Type B pancreatic cell (in vitro differentiated cells): Measurements from ENCODE around the gene SYNE3. TPM values are rescaled to one million over a fixed set of nuclear protein-coding genes. Genes with fewer than 3 reads are reported as not detected.

ENCODE experiments used
- DNase-seq: peaks from one replicate; pipeline ENCODE4 v3.0.0; 2021; ENCODE audit warnings: mixed read lengths; ENCODE audit not compliant: unreplicated experiment; ENCODE audit errors: extremely low spot score
- H3K27ac Mint-ChIP-seq: 2 replicates; pipeline ENCODE4 v1.8.0; 2021; ENCODE audit warnings: mild to moderate bottlenecking, mixed read lengths
- H3K27me3 Mint-ChIP-seq: 2 replicates; pipeline ENCODE4 v1.8.0; 2021; ENCODE audit warnings: mixed read lengths
- H3K36me3 Mint-ChIP-seq: 2 replicates; pipeline ENCODE4 v1.8.0; 2021; ENCODE audit warnings: mixed read lengths
- H3K4me1 Mint-ChIP-seq: one replicate; pipeline ENCODE4 v1.8.0; 2021; ENCODE audit warnings: mixed read lengths; ENCODE audit not compliant: unreplicated experiment
- H3K4me3 Mint-ChIP-seq: 2 replicates; pipeline ENCODE4 v1.8.0; 2021; ENCODE audit warnings: mild to moderate bottlenecking, mixed read lengths
- H3K9me3 Mint-ChIP-seq: 2 replicates; pipeline ENCODE4 v1.8.0; 2021; ENCODE audit warnings: mixed read lengths
- total RNA-seq: library from RNA; stranded (reverse); gene quantifications from 2 replicates; pipeline ENCODE4 v1.2.1, GENCODE V29; 2021; ENCODE audit warnings: low replicate concordance
- TF ChIP-seq, protein P1 (sequence below): fragments of 200-600 bp; sonication (generic); conservative IDR thresholded peaks from 2 replicates; pipeline ENCODE4 v1.5.0; 2021; ENCODE audit warnings: antibody characterized with exemption, mild to moderate bottlenecking

SYNE3 gene
- total RNA-seq, 1 donor from 2014 or later, result 0.65 TPM

DNA sequence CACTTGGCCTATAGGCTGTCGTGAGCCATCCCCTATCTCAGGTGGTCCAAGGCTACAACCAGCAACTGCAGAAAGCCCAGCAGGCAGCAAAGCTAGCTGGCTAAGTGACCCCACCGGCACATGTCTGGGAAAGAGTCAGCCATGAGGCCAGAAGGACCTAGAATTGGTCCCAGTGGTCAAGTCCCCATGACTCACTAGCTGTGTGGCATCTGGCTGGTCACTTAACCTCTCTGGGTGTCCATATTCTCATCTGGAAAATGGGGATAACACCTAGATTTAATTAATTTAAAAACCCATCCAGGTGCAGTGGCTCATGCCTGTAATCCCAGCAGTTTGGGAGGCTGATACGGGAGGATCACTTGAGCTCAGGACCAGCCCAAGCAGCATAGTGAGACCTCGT lies 37.6 kb downstream of the SYNE3 start:
- H3K4me1 Mint-ChIP-seq, result peaks cover 8% of the 10 kb centered on the region
- no peak overlapping the region for H3K4me3 Mint-ChIP-seq
- no peak overlapping the region for H3K27ac Mint-ChIP-seq
- peaks cover 7% of the 10 kb centered on the region for H3K27me3 Mint-ChIP-seq
- no peaks in the 10 kb centered on the region for H3K9me3 Mint-ChIP-seq
- no peaks in the 10 kb centered on the region for H3K36me3 Mint-ChIP-seq
- TF ChIP-seq, protein P1, sequence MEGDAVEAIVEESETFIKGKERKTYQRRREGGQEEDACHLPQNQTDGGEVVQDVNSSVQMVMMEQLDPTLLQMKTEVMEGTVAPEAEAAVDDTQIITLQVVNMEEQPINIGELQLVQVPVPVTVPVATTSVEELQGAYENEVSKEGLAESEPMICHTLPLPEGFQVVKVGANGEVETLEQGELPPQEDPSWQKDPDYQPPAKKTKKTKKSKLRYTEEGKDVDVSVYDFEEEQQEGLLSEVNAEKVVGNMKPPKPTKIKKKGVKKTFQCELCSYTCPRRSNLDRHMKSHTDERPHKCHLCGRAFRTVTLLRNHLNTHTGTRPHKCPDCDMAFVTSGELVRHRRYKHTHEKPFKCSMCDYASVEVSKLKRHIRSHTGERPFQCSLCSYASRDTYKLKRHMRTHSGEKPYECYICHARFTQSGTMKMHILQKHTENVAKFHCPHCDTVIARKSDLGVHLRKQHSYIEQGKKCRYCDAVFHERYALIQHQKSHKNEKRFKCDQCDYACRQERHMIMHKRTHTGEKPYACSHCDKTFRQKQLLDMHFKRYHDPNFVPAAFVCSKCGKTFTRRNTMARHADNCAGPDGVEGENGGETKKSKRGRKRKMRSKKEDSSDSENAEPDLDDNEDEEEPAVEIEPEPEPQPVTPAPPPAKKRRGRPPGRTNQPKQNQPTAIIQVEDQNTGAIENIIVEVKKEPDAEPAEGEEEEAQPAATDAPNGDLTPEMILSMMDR, result no peak
- no peak for DNase-seq

- Mint-ChIP-seq H3K4me3 (no peak overlapping the region), H3K4me1 (peaks cover 6% of the 10 kb centered on the region), H3K27ac (no peak overlapping the region), H3K27me3 (peaks cover 7% of the 10 kb centered on the region), H3K9me3 (no peaks in the 10 kb centered on the region), H3K36me3 (no peaks in the 10 kb centered on the region)
- TF ChIP-seq, protein P1, result no peak
- DNase-seq, result no peak
These were observed 38.1 kb downstream of the SYNE3 start for GRCh38 chr14:95478309-95478708.

DNA sequence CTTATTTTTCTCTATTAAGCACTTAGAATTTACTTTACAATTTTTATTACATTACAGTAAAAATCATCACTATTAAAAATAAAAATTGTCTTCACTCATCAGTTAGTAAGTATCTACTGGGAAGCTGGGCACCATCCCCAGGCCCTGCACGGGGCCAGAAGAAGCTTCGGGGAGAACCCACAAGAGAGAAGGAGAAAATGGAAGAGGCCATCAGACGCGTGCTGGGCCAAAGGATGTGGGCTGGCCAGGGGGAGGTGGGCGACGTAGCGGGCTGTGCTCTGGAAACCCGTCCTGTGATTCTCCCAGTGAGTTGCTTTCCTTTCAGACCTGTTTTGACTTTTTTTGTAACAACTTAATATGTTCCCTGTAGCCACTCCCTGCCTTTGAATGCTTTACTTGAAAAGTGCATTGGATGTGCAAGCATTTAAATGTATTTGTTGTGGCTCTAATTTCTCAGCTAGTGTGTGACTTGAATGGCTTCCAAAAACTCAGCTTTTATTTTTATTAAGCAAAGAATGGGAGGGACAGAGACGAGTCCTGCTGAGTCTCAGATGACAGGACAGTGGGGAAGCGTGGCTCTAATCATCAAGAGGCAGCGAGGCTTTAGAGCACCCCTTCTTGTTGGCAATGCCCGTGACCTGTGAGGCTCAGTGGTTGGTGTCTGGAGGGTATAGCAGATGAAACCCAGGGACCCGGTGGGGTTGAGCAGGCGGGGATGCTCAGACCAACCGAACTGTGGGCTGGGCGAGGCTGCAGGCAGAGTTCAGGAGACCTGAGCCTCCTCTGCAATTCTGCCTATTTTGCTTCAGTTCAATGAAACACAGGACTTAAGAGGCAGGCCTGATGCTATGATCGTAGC lies 38.8 kb downstream of the SYNE3 start:
- no peak overlapping the region for H3K4me3 Mint-ChIP-seq
- H3K27me3 Mint-ChIP-seq, result peaks cover 7% of the 10 kb centered on the region
- no peaks in the 10 kb centered on the region for H3K36me3 Mint-ChIP-seq
- H3K4me1 Mint-ChIP-seq, result peaks cover 3% of the 10 kb centered on the region
- DNase-seq, result no peak
- H3K27ac Mint-ChIP-seq, result no peak overlapping the region
- TF ChIP-seq, protein P1, result no peak
- no peaks in the 10 kb centered on the region for H3K9me3 Mint-ChIP-seq

DNA sequence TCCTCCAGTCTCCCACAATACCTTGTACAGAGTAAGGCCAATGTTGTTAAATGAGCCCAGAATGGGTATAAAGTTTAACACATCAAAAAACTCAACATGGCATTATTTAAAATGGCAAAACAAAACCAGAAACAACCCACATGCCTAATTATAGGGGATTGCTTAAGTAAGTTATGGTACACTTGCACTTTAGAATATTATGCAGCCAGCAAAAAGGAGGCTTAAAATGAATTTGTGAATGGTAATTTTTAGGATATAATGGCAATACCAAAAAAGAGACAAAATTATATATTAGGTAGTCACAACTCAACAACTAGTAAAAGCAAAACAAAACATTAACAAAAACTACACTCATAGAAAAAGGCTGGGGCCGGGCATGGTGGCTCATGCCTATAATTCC lies 39.7 kb downstream of the SYNE3 start:
- Mint-ChIP-seq H3K4me1 (peaks cover 3% of the 10 kb centered on the region), H3K27me3 (peaks cover 11% of the 10 kb centered on the region), H3K36me3 (no peaks in the 10 kb centered on the region), H3K27ac (no peak overlapping the region), H3K4me3 (no peak overlapping the region), H3K9me3 (no peaks in the 10 kb centered on the region)
- TF ChIP-seq, protein P1, result no peak
- DNase-seq, result no peak

DNA sequence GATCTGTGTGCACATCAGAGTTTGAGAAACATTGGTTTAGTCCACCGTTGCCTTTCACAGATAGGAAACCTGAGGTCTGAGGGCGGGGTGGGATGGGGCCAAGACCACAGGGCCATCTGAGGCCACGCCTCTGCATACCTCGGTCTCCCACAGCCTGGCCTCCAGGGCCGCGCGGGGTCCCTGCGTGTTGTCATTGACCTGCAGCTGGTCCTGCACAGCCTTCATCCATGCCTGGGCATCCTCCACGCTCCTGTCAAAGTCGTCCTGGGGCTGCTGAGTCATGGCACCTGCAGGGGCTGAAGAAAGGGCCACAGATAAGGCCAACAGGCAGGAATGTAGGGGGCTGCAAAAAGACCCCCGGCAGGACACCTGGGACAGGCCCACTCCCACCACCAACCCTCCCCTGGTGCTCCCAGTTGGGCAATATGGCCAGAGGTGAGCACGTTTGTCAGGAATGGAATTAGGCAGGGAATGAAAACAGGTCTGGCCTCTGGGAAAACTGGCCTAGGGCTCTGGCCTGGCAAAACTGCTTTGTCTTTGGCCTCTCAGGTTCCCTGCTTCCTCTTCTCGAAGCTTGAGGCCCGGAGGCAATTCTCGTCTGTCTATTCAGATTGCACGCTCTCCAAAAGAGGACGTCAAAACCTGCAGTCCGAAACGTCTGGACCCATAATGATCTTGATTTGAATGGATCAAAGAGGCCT lies 40.8 kb downstream of the SYNE3 start:
- Mint-ChIP-seq H3K27me3 (peaks cover 13% of the 10 kb centered on the region), H3K9me3 (no peaks in the 10 kb centered on the region), H3K4me3 (no peak overlapping the region), H3K27ac (no peak overlapping the region), H3K36me3 (no peaks in the 10 kb centered on the region), H3K4me1 (peaks cover 4% of the 10 kb centered on the region)
- DNase-seq, result no peak
- TF ChIP-seq, protein P1, result no peak
